AML-193 (cell line): ENCODE results near the gene CDH13.

Experiments used
- DNase-seq, 2 experiments: peaks; one replicate each; lab custom pipeline; 2025; lab: John Stamatoyannopoulos, UW

Gene CDH13

GRCh38 chr16:83578171-83578570 is 951.4 kb downstream of the CDH13 start:
- DNase-seq: no peak

- DNase-seq: no peak
These were observed 952.3 kb downstream of the CDH13 start for GRCh38 chr16:83579027-83579426.

- no peak for DNase-seq
These were observed 952.7 kb downstream of the CDH13 start for GRCh38 chr16:83579436-83579835.

- DNase-seq: no peak
These were observed 954.3 kb downstream of the CDH13 start for GRCh38 chr16:83581082-83581481.

- DNase-seq: no peak
These were observed 955.4 kb downstream of the CDH13 start for GRCh38 chr16:83581994-83582747.

- no peak for DNase-seq
These were observed 959.3 kb downstream of the CDH13 start for GRCh38 chr16:83586036-83586435.

GRCh38 chr16:83586461-83587200 is 959.9 kb downstream of the CDH13 start:
- DNase-seq: no peak

GRCh38 chr16:83587201-83587600 is 960.4 kb downstream of the CDH13 start:
- DNase-seq: no peak

- no peak for DNase-seq
These were observed 961.3 kb downstream of the CDH13 start for GRCh38 chr16:83588070-83588469.

GRCh38 chr16:83589576-83589975 is 962.8 kb downstream of the CDH13 start:
- no peak for DNase-seq

- no peak for DNase-seq
These were observed 966.0 kb downstream of the CDH13 start for GRCh38 chr16:83592778-83593177.

- no peak for DNase-seq
These were observed 973.2 kb downstream of the CDH13 start for GRCh38 chr16:83599789-83600462.

GRCh38 chr16:83602761-83603722 is 976.3 kb downstream of the CDH13 start:
- no peak for DNase-seq

- DNase-seq: no peak
These were observed 977.2 kb downstream of the CDH13 start for GRCh38 chr16:83603723-83604570.

GRCh38 chr16:83606486-83607030 is 979.8 kb downstream of the CDH13 start:
- DNase-seq: no peak

GRCh38 chr16:83609178-83609577 is 982.4 kb downstream of the CDH13 start:
- DNase-seq: no peak

GRCh38 chr16:83615141-83615952 is 988.6 kb downstream of the CDH13 start:
- DNase-seq: no peak

- no peak for DNase-seq
These were observed 989.2 kb downstream of the CDH13 start for GRCh38 chr16:83615953-83616350.

- no peak for DNase-seq
These were observed 992.8 kb downstream of the CDH13 start for GRCh38 chr16:83619381-83620150.
